PC-9 (cell line): ENCODE data around the gene IL17RE.

ENCODE experiments used
- CTCF ChIP-seq: fragments of 200-600 bp; sonication (generic); conservative IDR thresholded peaks from 2 replicates; pipeline ENCODE4 v1.6.1; 2017; ENCODE audit warnings: mixed run types, antibody characterized with exemption, mild to moderate bottlenecking, moderate library complexity
- EZH2 ChIP-seq: fragments of 200-600 bp; sonication (generic); IDR thresholded peaks from 2 replicates; pipeline ENCODE4 v1.8.0; 2017; ENCODE audit warnings: antibody characterized with exemption, low read depth

- TF ChIP-seq CTCF (no peak), EZH2 (no peak)
Measured at GRCh38 chr3:9887480-9887879, 15.2 kb upstream of the IL17RE start.
